LNCaP clone FGC (cell line): ENCODE results near the gene IFI6.
"Not testable (repeated sequence)": the region's sequence is repeated elsewhere in the genome, so short reads cannot be mapped to it uniquely, and the experiment has no call there.

Source experiments
- DNase-seq: peaks from one replicate; pipeline ENCODE4 v3.0.0-alpha.2; 2011; ENCODE audit warnings: low read depth
- H3K4me3 ChIP-seq: 2 replicates; pipeline ENCODE4 v1.5.1; 2011; ENCODE audit warnings: mild to moderate bottlenecking, low read depth, low read length, control low read depth
- CTCF ChIP-seq: IDR thresholded peaks from 2 replicates; pipeline ENCODE4 v1.5.1; 2012; ENCODE audit warnings: mild to moderate bottlenecking; ENCODE audit not compliant: control insufficient read depth, insufficient read depth; ENCODE audit errors: extremely low read depth

Gene IFI6

GRCh38 chr1:27624467-27625178 is 47.4 kb downstream of the IFI6 start:
- H3K4me3 ChIP-seq = no peak overlapping the region
- DNase-seq = no peak
- TF ChIP-seq CTCF = no peak

- DNase-seq = no peak
- no peak overlapping the region for H3K4me3 ChIP-seq
- TF ChIP-seq CTCF = no peak
Measured at GRCh38 chr1:27623327-27624212, 48.4 kb downstream of the IFI6 start.

- TF ChIP-seq CTCF = no peak
- no peak for DNase-seq
- H3K4me3 ChIP-seq = no peak overlapping the region
Measured at GRCh38 chr1:27622828-27623227, 49.2 kb downstream of the IFI6 start.

DNA sequence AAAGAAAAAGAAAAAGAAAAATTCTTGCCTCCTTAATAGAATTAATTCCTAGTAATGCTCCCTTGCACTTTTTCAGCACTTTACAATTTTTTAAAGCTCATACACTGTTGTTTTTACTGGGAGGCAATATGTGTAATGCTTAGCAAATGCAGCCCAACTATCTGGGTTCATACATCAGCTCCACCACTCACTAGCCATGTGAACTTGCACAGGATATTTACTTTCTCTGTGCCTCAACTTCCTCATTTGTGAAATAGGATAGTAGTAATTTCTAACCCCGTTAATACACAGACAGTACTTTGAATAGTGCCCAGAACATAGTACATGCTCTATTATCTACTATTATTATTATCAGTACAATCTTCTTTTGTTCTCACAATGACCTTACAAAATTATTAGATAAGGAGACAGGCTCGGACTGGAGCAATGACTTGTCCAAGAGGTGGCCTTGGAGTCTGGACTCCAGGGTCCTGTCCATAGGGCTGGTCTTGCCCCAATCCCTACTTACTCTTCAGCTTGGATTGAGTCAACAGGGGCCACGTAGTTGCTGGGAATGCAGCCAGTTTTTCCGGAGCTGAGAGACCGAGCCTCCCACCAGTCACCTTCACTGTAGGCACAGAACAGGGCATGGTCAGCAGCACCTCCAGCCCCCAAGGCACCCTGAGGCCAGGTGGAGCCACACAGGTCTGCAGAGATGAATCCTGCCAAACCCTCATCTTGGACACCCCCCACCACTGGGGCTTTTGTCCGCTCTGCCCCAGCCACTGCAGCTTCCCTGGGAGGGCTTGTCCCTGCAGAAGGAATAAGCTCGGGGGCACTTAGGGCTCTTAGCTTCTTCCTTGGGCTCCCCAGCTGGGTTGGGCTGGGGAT is 50.7 kb downstream of the IFI6 start:
- DNase-seq = no peak
- no peak for TF ChIP-seq CTCF
- H3K4me3 ChIP-seq = no peak overlapping the region

DNA sequence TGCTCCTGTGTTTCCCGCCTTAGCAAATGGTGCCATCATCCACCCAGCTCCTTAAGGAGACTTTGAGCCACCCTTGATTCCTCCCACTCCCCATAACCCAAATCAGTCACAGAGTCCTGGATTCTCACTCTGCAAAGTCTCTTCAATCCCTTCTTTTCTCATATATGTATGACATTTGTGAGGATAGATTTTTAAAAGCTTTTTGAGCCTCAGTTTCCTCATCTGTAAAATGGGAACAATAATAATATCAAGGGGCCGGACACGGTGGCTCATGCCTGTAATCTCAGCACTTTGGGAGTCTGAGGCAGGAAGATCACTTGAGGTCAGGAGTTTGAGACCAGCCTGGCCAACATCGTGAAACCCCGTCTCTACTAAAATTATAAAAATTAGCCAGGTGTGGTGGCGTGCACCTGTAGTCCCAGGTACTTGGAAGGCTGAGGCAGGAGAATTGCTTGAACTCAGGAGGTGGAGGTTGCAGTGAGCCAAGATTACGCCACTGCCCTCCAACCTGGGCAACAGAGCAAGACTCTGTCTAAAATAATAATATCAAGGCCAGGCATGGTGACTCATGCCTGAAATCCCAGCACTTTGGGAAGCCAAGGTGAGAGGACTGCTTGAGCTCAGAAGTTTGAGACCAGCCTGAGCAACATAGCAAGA is 52.1 kb downstream of the IFI6 start:
- H3K4me3 ChIP-seq, DNase-seq: not testable (repeated sequence)

GRCh38 chr1:27618341-27619082 is 53.5 kb downstream of the IFI6 start:
- no peak overlapping the region for H3K4me3 ChIP-seq
- TF ChIP-seq CTCF = no peak
- no peak for DNase-seq
